Measurements from ENCODE around the gene COL26A1.
"Not testable (repeated sequence)": the region's sequence is repeated elsewhere in the genome, so short reads cannot be mapped to it uniquely, and the experiment has no call there.

The COL26A1 gene

GRCh38 chr7:101362334-101363195 lies at the start of gene COL26A1:
Gene COL26A1 (plus strand): TSS chr7:101362875. CDS start chr7:101363033, 158 bp downstream.
- H3K4me3 ChIP-seq (ENCODE audit: low read depth, low read length), result peak within 1 kb of the TSS; percentile 44
- no peak for DNase-seq (ENCODE audit: low read depth)

DNA sequence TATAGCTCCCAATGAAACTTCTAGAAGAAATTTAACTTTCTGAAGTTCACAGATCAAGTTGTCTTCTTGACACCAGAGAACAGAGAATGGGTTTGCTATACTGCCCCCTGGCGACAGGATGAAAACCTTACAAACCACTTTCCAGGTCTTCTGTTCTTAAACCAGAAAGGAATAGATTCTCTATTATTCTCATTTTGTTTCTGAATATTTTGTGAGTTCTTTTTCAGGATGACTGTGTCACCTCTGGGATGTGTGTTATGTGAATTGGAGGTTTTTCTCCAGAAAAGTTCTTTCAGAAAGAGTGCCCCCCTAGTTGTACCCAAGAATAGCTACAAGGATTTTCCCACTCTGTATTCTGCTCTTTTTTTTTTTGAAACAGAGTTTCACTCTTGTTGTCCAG lies 47.3 kb upstream of the COL26A1 start:
- peak; percentile 7 for DNase-seq (ENCODE audit: low read depth)

GRCh38 chr7:101319401-101319800 lies 43.3 kb upstream of the COL26A1 start:
- no peak for DNase-seq (ENCODE audit: low read depth)
- no peak overlapping the region for H3K4me3 ChIP-seq (ENCODE audit: low read depth, low read length)

More for the DNA sequence above, 47.3 kb upstream of the COL26A1 start:
- H3K4me3 ChIP-seq (ENCODE audit: low read depth, low read length), result no peak overlapping the region

GRCh38 chr7:101321491-101322401 lies 40.9 kb upstream of the COL26A1 start, which contains the start of gene IFT22:
Gene IFT22 (minus strand): TSS chr7:101321812. CDS start chr7:101321709, 103 bp downstream.
- DNase-seq (ENCODE audit: low read depth), result peak; percentile 53
- H3K4me3 ChIP-seq (ENCODE audit: low read depth, low read length), result peak within 1 kb of the TSS; percentile 89

DNA sequence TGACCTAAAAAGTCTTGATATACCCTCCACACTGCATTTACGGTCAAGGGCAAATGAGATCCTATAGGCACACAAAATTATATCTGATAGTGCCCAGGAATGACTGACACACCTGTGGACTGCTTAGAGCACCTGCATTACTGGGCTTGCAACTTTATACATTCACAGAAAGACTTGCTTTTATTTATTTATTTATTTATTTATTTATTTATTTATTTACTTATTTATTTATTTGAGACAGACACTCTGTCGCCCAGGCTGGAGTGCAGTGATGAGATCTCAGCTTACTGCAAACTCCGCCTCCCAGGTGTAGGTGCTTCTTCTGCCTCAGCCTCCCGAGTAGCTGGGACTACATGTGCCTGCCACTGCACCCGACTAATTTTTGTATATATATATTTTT lies 34.5 kb upstream of the COL26A1 start:
- no peak overlapping the region for H3K4me3 ChIP-seq (ENCODE audit: low read depth, low read length)
- DNase-seq (ENCODE audit: low read depth), result no peak

GRCh38 chr7:101330011-101330484 lies 32.6 kb upstream of the COL26A1 start:
- DNase-seq (ENCODE audit: low read depth), result no peak
- H3K4me3 ChIP-seq (ENCODE audit: low read depth, low read length), result no peak overlapping the region

DNA sequence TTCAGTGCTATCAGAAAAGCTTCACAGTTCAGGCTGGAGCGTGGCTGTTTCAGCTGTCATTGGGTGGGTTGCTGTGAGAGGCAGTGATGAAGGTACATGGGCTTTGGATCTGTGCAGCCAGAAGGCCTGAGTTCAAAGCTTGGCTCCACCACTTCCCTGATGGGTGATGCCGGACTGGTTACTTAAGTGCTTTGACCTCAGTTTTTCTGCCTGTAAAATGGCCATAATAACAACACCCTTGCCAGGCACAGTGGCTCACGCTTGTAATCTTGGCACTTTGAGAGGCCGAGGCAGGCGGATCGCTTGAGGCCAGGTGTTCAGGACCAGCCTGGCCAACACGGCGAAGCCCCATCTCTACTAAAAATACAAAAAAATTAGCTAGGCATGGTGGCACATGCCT lies 30.6 kb upstream of the COL26A1 start:
- DNase-seq (ENCODE audit: low read depth), result no peak

GRCh38 chr7:101333912-101334311 lies 28.8 kb upstream of the COL26A1 start:
- no peak overlapping the region for H3K4me3 ChIP-seq (ENCODE audit: low read depth, low read length)
- DNase-seq (ENCODE audit: low read depth), result no peak

More for the DNA sequence above, 30.6 kb upstream of the COL26A1 start:
- H3K4me3 ChIP-seq (ENCODE audit: low read depth, low read length), result no peak overlapping the region

- no peak for DNase-seq (ENCODE audit: low read depth)
- no peak overlapping the region for H3K4me3 ChIP-seq (ENCODE audit: low read depth, low read length)
Observed at GRCh38 chr7:101340379-101340778, 22.3 kb upstream of the COL26A1 start.

DNA sequence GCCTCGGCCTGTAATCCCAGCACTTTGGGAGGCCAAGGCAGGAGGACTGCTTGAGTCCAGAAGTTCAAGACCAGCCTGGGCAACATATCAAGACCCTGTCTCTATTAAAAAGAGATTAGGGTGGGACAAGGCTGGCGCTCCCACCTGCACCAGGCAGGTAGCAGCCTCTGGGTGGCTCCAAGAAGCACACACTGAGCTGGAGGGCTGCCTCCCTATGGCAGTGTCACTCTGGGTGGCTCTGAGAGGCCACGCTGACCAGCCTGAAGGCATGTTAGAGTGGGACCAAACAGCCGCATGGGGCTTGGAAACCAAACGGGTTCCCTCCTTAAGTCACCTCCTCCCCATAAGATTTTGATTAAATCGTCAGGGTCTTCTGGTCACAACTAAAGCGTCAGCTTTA lies 19.8 kb upstream of the COL26A1 start:
- no peak overlapping the region for H3K4me3 ChIP-seq (ENCODE audit: low read depth, low read length)
- DNase-seq (ENCODE audit: low read depth), result no peak

GRCh38 chr7:101347477-101347876 lies 15.2 kb upstream of the COL26A1 start:
- DNase-seq (ENCODE audit: low read depth), result no peak

DNA sequence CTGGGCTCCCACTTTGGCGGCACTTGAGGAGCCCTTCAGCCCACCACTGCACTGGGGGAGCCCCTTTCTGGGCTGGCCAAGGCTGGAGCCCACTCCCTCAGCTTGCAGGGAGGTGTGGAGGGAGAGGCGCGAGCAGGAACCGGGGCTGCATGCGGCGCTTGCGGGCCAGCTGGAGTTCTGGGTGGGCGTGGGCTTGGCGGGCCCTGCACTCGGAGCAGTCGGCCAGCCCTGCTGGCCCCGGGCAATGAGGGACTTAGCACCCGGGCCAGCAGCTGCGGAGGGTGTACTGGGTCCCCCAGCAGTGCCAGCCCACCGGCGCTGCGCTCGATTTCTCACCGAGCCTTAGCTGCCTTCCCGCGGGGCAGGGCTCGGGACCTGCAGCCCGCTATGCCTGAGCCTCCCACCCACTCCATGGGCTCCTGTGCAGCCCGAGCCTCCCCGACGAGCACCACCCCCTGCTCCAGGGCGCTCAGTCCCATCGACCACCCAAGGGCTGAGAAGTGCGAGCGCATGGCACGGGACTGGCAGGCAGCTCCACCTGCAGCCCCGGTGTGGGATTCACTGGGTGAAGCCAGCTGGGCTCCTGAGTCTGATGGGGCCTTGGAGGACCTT lies 14.1 kb upstream of the COL26A1 start:
- not testable (repeated sequence) for H3K4me3 ChIP-seq (ENCODE audit: low read depth, low read length); DNase-seq (ENCODE audit: low read depth)

More at GRCh38 chr7:101347477-101347876, 15.2 kb upstream of the COL26A1 start:
- H3K4me3 ChIP-seq (ENCODE audit: low read depth, low read length), result no peak overlapping the region

- not testable (repeated sequence) for DNase-seq (ENCODE audit: low read depth); H3K4me3 ChIP-seq (ENCODE audit: low read depth, low read length)
Observed at GRCh38 chr7:101349300-101349699, 13.4 kb upstream of the COL26A1 start.

- DNase-seq (ENCODE audit: low read depth), result no peak
- H3K4me3 ChIP-seq (ENCODE audit: low read depth, low read length), result no peak overlapping the region
Observed at GRCh38 chr7:101352920-101353308, 9.8 kb upstream of the COL26A1 start.

DNA sequence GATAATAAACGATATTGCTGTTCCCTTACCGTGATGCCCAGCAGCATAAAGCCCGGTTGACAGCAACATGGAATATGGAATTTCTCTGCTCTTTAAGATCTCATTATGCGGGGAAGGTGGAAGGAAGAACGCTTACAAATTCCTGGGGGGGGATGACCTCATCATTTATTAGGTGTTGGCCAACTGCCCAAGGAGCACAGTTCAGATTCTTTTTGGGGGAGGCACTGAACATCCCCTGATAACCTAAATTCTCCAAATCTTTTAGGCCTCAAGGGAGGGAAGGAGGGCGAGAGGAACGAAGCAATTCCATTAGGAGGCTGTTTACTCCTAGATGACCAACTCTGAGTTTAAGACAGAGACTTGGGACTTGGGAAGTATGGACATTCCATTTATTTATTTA lies 5.2 kb upstream of the COL26A1 start:
- no peak overlapping the region for H3K4me3 ChIP-seq (ENCODE audit: low read depth, low read length)
- DNase-seq (ENCODE audit: low read depth), result no peak

DNA sequence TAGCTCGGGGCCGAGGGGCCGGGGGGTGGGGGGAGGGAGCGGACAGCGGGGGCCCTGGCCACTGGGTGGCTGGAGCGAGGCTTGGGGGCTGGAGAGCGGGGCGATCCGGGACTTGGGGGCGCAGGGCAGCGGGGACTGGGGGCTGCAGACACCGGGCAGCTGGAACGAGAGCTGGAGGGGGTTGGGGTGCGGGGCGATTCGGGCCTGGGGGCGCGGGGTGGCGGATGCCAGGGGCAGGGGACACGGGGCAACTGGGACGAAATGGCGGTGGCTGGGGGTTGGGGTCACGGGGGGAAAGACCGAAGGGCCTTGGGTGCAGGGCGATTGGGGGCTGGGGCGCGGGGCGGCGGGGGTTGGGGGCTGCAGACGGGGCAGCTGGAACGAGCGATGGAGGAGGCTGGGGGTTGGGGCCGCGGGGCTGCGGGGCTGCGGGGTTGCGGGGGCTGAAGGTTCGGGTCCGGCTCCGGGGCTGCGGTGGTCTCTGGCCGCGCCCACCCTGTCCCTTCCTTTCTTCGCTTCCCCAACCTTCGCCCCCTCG lies 590 bp downstream of the COL26A1 start:
- DNase-seq (ENCODE audit: low read depth), result no peak
- peak overlapping the region; percentile 44 for H3K4me3 ChIP-seq (ENCODE audit: low read depth, low read length)

DNA sequence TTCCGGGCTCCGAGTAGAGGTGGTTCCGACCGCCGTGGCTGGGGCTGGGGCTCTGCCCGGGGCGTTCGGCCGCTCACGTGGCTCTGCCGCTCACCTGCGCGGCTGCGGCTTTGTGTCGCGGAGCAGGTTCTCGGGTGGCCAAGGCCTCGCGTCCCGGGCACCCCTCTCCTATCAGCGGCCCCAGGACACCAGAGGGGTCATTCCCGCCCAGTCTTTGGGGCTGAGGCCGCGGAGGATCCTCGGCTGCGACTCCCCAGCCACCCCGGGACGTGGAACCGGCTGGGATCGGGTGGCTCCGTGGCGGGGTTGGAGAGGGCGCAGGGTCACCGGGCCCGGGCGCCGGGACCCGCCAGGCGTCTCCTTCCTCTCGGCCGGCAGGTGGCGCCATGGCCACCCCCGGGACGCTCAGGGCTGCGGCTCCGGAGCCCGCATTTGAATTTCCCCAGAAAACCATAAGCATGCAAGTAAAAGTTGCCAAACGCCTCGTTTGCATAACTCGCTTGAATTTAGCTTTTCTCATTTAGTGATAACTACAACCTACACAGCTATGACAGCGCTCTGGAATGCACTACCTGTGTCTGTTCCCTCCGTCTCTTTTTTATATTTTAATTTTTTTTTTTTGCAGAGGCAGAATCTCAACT lies 1.2 kb downstream of the COL26A1 start:
- H3K4me3 ChIP-seq (ENCODE audit: low read depth, low read length), result peak overlapping the region; percentile 44

GRCh38 chr7:101365956-101366355 lies 3.3 kb downstream of the COL26A1 start:
- no peak overlapping the region for H3K4me3 ChIP-seq (ENCODE audit: low read depth, low read length)

More for the DNA sequence above, 1.2 kb downstream of the COL26A1 start:
- no peak for DNase-seq (ENCODE audit: low read depth)

DNA sequence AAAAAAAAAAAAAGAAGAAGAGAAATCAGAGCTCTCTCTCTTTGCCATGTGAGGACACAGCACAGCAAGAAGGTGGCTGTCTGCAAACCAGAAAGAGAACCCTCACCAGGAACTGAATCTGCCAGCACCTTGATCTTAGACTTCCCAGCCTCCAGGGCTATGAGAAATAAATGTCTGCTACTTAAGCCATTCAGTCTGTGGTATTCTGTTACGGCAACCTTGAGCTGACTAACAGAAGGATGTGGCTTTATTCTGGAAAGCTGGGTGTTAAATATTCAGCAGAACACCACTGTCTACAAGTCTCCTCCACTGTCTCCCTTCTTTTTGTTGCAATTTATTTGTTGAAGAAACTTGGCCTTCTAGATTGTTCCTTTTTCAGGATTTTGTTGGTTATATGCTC lies 5.0 kb downstream of the COL26A1 start:
- no peak overlapping the region for H3K4me3 ChIP-seq (ENCODE audit: low read depth, low read length)
- no peak for DNase-seq (ENCODE audit: low read depth)

More at GRCh38 chr7:101365956-101366355, 3.3 kb downstream of the COL26A1 start:
- DNase-seq (ENCODE audit: low read depth), result no peak
